SK-N-SH (cell line): ENCODE results near the gene TBC1D21. TPM values are rescaled to one million over a fixed set of nuclear protein-coding genes. Genes with fewer than 3 reads are reported as not detected.
"Not testable (repeated sequence)": the region's sequence is repeated elsewhere in the genome, so short reads cannot be mapped to it uniquely, and the experiment has no call there.

Experiments used
- CTCF ChIA-PET: fragments of 300-600, 350-600 bp; formaldehyde crosslinking; extraction: SDS; loops from one replicate; lab custom pipeline; 2021; lab: Yijun Ruan, JAX
- POLR2A ChIA-PET: fragments of 350-600 bp; sonication (Branson Sonifier 250); formaldehyde crosslinking; extraction: SDS; loops from one replicate; lab custom pipeline; 2020; ENCODE audit warnings: antibody characterized with exemption, inconsistent platforms; lab: Yijun Ruan, JAX
- DNase-seq: peaks from one replicate; pipeline ENCODE4 v3.0.0; 2012
- H2AFZ ChIP-seq: fragments of 200-600 bp; sonication (generic); 2 replicates; pipeline ENCODE4 v1.8.1; 2016; ENCODE audit warnings: antibody characterized with exemption, mild to moderate bottlenecking, low read depth
- H3F3A ChIP-seq: fragments of 200-600 bp; sonication (generic); replicated peaks from 2 replicates; pipeline ENCODE3; 2016; ENCODE audit warnings: antibody characterized with exemption, mild to moderate bottlenecking; ENCODE audit not compliant: insufficient read depth
- H3K27ac ChIP-seq, 2 experiments: fragments of 200-500 bp in 1 of 2; fragments of 200-600 bp in 1 of 2; sonication (Bioruptor generic) in 1 of 2; sonication (generic), shearing (Covaris generic) in 1 of 2; 2 replicates each; pipeline versions ENCODE4 v1.5.1 to v1.6.1; 2014 to 2016; ENCODE audit warnings: low read depth in 2 of 2, inconsistent platforms in 1 of 2, low read length in 1 of 2, mild to moderate bottlenecking in 1 of 2, mixed read lengths in 1 of 2
- H3K27me3 ChIP-seq: fragments of 200-600 bp; sonication (generic), shearing (Covaris generic); 2 replicates; pipeline ENCODE4 v1.6.1; 2016; ENCODE audit warnings: mixed run types; ENCODE audit not compliant: insufficient read depth
- H3K36me3 ChIP-seq, 2 experiments: fragments of 200-500 bp in 1 of 2; fragments of 200-600 bp in 1 of 2; sonication (Bioruptor generic) in 1 of 2; sonication (generic) in 1 of 2; replicated peaks in 1 of 2; 2 replicates each; pipeline versions ENCODE3 to v1.5.1; 2014 to 2016; ENCODE audit warnings: low read length in 1 of 2, mild to moderate bottlenecking in 1 of 2; ENCODE audit not compliant: insufficient read depth in 2 of 2, control insufficient read depth in 1 of 2
- H3K4me1 ChIP-seq, 2 experiments: fragments of 200-500 bp in 1 of 2; fragments of 200-600 bp in 1 of 2; sonication (Bioruptor generic) in 1 of 2; sonication (generic), shearing (Covaris generic) in 1 of 2; 2 replicates each; pipeline versions ENCODE4 v1.5.1 to v1.6.1; 2014 to 2016; ENCODE audit warnings: low read depth in 1 of 2, low read length in 1 of 2, mixed run types in 1 of 2; ENCODE audit not compliant: insufficient read depth in 2 of 2, control insufficient read depth in 1 of 2
- H3K4me2 ChIP-seq: fragments of 200-600 bp; sonication (generic), shearing (Covaris generic); 2 replicates; pipeline ENCODE4 v1.6.1; 2017; ENCODE audit warnings: mixed run types
- H3K4me3 ChIP-seq, 2 experiments: fragments of 200-500 bp in 1 of 2; fragments of 200-600 bp in 1 of 2; sonication (Bioruptor generic) in 1 of 2; sonication (generic), shearing (Covaris generic) in 1 of 2; 2 replicates each; pipeline versions ENCODE4 v1.5.1 to v1.8.1; 2014 to 2016; ENCODE audit warnings: low read depth in 2 of 2, inconsistent platforms in 1 of 2, low read length in 1 of 2, mild to moderate bottlenecking in 1 of 2, mixed read lengths in 1 of 2, moderate library complexity in 1 of 2
- H3K79me2 ChIP-seq: fragments of 200-600 bp; sonication (generic); 2 replicates; pipeline ENCODE4 v1.8.1; 2017; ENCODE audit warnings: mild to moderate bottlenecking; ENCODE audit not compliant: insufficient read depth
- H3K9ac ChIP-seq: fragments of 200-600 bp; sonication (generic); 2 replicates; pipeline ENCODE4 v1.6.1; 2017; ENCODE audit warnings: mixed run types
- H3K9me2 ChIP-seq: fragments of 200-600 bp; sonication (generic); 2 replicates; pipeline ENCODE4 v1.6.1; 2017; ENCODE audit warnings: mixed run types
- H3K9me3 ChIP-seq: fragments of 200-600 bp; sonication (generic); 2 replicates; pipeline ENCODE4 v1.6.1; 2017; ENCODE audit warnings: mixed run types, mild to moderate bottlenecking, moderate library complexity
- H4K20me1 ChIP-seq: fragments of 200-600 bp; sonication (generic); 2 replicates; pipeline ENCODE4 v1.6.1; 2017; ENCODE audit warnings: mild to moderate bottlenecking, mixed run types; ENCODE audit not compliant: insufficient read depth
- ELF1 ChIP-seq: IDR thresholded peaks from 2 replicates; pipeline ENCODE4 v1.4.0; 2012
- FOXJ3 ChIP-seq: sonication (generic); formaldehyde crosslinking; IDR thresholded peaks from 2 replicates; pipeline ENCODE4 v1.5.1; 2020; ENCODE audit warnings: mild to moderate bottlenecking, missing genetic modification reagents
- FOXM1 ChIP-seq: IDR thresholded peaks from 2 replicates; pipeline ENCODE4 v1.4.0; 2012; ENCODE audit warnings: low read depth, mild to moderate bottlenecking
- GABPA ChIP-seq: IDR thresholded peaks from 2 replicates; pipeline ENCODE4 v1.4.0; 2012; ENCODE audit warnings: low read depth, mild to moderate bottlenecking
- NFIC ChIP-seq: IDR thresholded peaks from 2 replicates; pipeline ENCODE4 v1.4.0; 2012; ENCODE audit warnings: borderline replicate concordance
- NRF1 ChIP-seq: IDR thresholded peaks from 2 replicates; pipeline ENCODE4 v1.6.1; 2012; ENCODE audit warnings: low read depth, mild to moderate bottlenecking, low read length
- POLR2AphosphoS5 ChIP-seq: IDR thresholded peaks from 2 replicates; pipeline ENCODE4 v1.6.1; 2012; ENCODE audit warnings: low read depth, low read length
- RAD21 ChIP-seq: IDR thresholded peaks from 2 replicates; pipeline ENCODE4 v1.6.1; 2012; ENCODE audit warnings: mild to moderate bottlenecking, low read length
- RCOR1 ChIP-seq: fragments of 150-350 bp; IDR thresholded peaks from 2 replicates; pipeline ENCODE4 v1.6.1; 2017; ENCODE audit warnings: antibody characterized with exemption, low read length
- SIN3A ChIP-seq: IDR thresholded peaks from 2 replicates; pipeline ENCODE4 v1.6.1; 2012; ENCODE audit warnings: low read depth, mild to moderate bottlenecking, low read length, moderate library complexity, borderline replicate concordance
- WGBS: methylation state at CpG from one replicate; pipeline ENCODE4 v1.1.6; 2017; ENCODE audit warnings: low lambda C conversion rate; 5-methylcytosine and 5-hydroxymethylcytosine counted together
- polyA plus RNA-seq, 3 experiments: library from polyadenylated mRNA; depleted of rRNA; stranded (reverse); fragments of >200 nt; gene quantifications; 2 replicates each; pipeline ENCODE4 v1.2.3, GENCODE V29; 2012
- TF ChIP-seq, protein P1 (sequence below): IDR thresholded peaks from 2 replicates; pipeline ENCODE4 v1.4.0; 2012; ENCODE audit warnings: low read depth, borderline replicate concordance
- TF ChIP-seq, protein P2 (sequence below): fragments of 150-350 bp; IDR thresholded peaks from 2 replicates; pipeline ENCODE4 v1.6.1; 2016; ENCODE audit warnings: mild to moderate bottlenecking, low read depth, low read length
- TF ChIP-seq, protein P3 (sequence below): IDR thresholded peaks from 2 replicates; pipeline ENCODE4 v1.6.1; 2012; ENCODE audit warnings: mild to moderate bottlenecking, low read depth, low read length, moderate library complexity

Gene TBC1D21
- polyA plus RNA-seq, 1 of the 3 experiments (the other 2 are of a cell fraction), result not detected

DNA sequence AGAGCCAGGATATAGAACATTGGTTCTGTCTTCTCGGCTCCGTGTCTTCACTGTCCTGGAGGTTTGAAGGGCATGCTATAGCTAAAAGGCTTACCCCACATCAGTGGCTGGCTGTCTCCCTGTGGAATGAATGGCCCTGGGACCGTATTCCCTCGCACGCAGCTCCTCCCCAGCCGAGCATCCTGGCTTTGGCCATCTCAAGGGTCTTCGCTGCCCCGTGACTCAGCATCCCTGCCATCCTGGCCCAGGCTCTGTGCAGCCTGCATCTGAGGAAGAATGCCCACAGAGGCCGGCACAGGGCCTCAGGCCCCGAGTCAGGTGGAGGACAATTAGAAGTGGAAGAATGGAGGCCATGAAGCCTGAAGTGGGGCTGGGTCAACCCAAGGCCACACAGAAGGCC lies 63.9 kb downstream of the TBC1D21 start:
- Histone ChIP-seq H3K27ac (no peak overlapping the region; a peak in 1 of 4 replicates), H3K36me3 (no peaks in the 10 kb centered on the region), H3F3A (peaks cover 36% of the 10 kb centered on the region), H3K9me2 (no peaks in the 10 kb centered on the region), H3K4me2 (no peak overlapping the region), H2AFZ (no peak overlapping the region), H3K9me3 (no peaks in the 10 kb centered on the region), H3K79me2 (peaks cover 21% of the 10 kb centered on the region), H3K9ac (no peak overlapping the region), H3K27me3 (no peaks in the 10 kb centered on the region), H3K4me1 (peaks cover 64 to 72% of the 10 kb centered on the region in 2 experiments), H3K4me3 (no peak overlapping the region), H4K20me1 (no peaks in the 10 kb centered on the region)
- no peak for TF ChIP-seq GABPA
- no peak for TF ChIP-seq NRF1
- TF ChIP-seq, protein P1, sequence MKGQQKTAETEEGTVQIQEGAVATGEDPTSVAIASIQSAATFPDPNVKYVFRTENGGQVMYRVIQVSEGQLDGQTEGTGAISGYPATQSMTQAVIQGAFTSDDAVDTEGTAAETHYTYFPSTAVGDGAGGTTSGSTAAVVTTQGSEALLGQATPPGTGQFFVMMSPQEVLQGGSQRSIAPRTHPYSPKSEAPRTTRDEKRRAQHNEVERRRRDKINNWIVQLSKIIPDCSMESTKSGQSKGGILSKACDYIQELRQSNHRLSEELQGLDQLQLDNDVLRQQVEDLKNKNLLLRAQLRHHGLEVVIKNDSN, result no peak
- TF ChIP-seq FOXJ3 (CRISPR knock-in tag), result no peak
- TF ChIP-seq SIN3A, result no peak
- TF ChIP-seq FOXM1, result no peak
- TF ChIP-seq POLR2AphosphoS5, result no peak
- TF ChIP-seq, protein P2, sequence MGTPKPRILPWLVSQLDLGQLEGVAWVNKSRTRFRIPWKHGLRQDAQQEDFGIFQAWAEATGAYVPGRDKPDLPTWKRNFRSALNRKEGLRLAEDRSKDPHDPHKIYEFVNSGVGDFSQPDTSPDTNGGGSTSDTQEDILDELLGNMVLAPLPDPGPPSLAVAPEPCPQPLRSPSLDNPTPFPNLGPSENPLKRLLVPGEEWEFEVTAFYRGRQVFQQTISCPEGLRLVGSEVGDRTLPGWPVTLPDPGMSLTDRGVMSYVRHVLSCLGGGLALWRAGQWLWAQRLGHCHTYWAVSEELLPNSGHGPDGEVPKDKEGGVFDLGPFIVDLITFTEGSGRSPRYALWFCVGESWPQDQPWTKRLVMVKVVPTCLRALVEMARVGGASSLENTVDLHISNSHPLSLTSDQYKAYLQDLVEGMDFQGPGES, result no peak
- TF ChIP-seq RCOR1, result no peak
- no peak for DNase-seq
- ChIA-PET POLR2A (no interaction called here), CTCF (interaction anchor here (0.8 to 3.3 kb wide), 6 partner anchors 9 to 384 kb away, joined by 3 to 12 read pairs (median 4); no protein-coding TSS in a partner anchor)
- 88% methylated on average over 9 of the region's 10 CpGs for WGBS

DNA sequence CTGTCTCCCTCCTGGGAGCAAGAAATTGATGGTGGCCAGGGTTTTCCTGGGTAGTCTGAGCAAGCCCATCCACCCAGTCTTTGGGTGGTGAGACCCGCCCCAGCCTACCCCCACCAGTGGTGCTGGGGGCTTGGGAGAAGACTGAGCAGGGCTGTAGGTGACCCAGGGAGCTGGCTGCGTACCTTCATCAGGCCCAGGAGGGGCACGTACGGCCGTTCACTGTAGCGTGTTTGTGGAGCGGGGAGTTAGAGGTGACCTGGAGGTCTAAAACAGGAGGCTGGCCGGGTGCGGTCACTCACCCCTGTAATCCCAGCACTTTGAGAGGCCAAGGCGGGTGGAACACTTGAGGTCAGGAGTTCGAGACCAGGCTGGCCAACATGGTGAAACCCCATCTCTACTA lies 64.4 kb downstream of the TBC1D21 start:
- H3F3A ChIP-seq, result peaks cover 35% of the 10 kb centered on the region
- no peak overlapping the region for H3K27ac ChIP-seq
- H3K9me3 ChIP-seq, result no peaks in the 10 kb centered on the region
- ChIA-PET CTCF (interaction anchor here (0.8 to 3.3 kb wide), 7 partner anchors 8 to 383 kb away, joined by 3 to 12 read pairs (median 4); no protein-coding TSS in a partner anchor), POLR2A (no interaction called here)
- H3K4me2 ChIP-seq, result no peak overlapping the region
- DNase-seq, result no peak
- WGBS, result 98% methylated on average over 9 of the region's 11 CpGs
- no peaks in the 10 kb centered on the region for H3K27me3 ChIP-seq
- H3K4me1 ChIP-seq, result peaks cover 68 to 69% of the 10 kb centered on the region in 2 experiments
- no peak overlapping the region for H3K4me3 ChIP-seq
- H3K79me2 ChIP-seq, result peaks cover 19% of the 10 kb centered on the region
- H3K9ac ChIP-seq, result no peak overlapping the region
- H3K36me3 ChIP-seq, result no peaks in the 10 kb centered on the region
- H4K20me1 ChIP-seq, result no peaks in the 10 kb centered on the region
- no peaks in the 10 kb centered on the region for H3K9me2 ChIP-seq
- TF ChIP-seq NRF1, result no peak
- no peak for TF ChIP-seq NFIC
- no peak for TF ChIP-seq ELF1
- no peak for TF ChIP-seq GABPA
- TF ChIP-seq, protein P3, sequence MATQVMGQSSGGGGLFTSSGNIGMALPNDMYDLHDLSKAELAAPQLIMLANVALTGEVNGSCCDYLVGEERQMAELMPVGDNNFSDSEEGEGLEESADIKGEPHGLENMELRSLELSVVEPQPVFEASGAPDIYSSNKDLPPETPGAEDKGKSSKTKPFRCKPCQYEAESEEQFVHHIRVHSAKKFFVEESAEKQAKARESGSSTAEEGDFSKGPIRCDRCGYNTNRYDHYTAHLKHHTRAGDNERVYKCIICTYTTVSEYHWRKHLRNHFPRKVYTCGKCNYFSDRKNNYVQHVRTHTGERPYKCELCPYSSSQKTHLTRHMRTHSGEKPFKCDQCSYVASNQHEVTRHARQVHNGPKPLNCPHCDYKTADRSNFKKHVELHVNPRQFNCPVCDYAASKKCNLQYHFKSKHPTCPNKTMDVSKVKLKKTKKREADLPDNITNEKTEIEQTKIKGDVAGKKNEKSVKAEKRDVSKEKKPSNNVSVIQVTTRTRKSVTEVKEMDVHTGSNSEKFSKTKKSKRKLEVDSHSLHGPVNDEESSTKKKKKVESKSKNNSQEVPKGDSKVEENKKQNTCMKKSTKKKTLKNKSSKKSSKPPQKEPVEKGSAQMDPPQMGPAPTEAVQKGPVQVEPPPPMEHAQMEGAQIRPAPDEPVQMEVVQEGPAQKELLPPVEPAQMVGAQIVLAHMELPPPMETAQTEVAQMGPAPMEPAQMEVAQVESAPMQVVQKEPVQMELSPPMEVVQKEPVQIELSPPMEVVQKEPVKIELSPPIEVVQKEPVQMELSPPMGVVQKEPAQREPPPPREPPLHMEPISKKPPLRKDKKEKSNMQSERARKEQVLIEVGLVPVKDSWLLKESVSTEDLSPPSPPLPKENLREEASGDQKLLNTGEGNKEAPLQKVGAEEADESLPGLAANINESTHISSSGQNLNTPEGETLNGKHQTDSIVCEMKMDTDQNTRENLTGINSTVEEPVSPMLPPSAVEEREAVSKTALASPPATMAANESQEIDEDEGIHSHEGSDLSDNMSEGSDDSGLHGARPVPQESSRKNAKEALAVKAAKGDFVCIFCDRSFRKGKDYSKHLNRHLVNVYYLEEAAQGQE, result no peak
- TF ChIP-seq RAD21, result no peak
- no peak overlapping the region for H2AFZ ChIP-seq

DNA sequence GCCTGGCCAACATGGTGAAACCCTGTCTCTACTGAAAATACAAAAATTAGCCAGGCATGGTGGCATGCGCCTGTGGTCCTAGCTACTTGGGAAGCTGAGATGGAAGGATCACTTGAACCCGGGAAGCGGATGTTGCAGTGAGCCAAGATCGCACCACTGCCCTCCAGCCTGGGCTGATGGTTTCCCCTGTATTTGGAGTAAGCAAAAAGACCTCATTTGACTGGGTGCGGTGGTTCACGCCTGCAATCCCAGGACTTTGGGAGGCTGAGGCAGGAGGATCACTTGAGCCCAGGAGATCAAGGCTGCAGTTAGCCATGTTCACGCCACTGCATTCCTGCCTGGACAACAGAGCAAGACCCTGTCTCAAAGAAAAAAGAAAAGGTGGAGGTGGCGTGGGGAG lies 65.2 kb downstream of the TBC1D21 start:
- Histone ChIP-seq H3K79me2 (peaks cover 15% of the 10 kb centered on the region), H3F3A (peaks cover 34% of the 10 kb centered on the region), H3K4me1 (peaks cover 60 to 76% of the 10 kb centered on the region in 2 experiments)
- POLR2A ChIA-PET, H3K4me3 ChIP-seq, DNase-seq, H3K9me2 ChIP-seq, H3K36me3 ChIP-seq, H3K4me2 ChIP-seq, H4K20me1 ChIP-seq, H3K9ac ChIP-seq, H3K27me3 ChIP-seq, H3K27ac ChIP-seq, H2AFZ ChIP-seq, H3K9me3 ChIP-seq: not testable (repeated sequence)
- CTCF ChIA-PET, result interaction anchor here (1.0 to 3.2 kb wide), 4 partner anchors 10 to 115 kb away, joined by 3 to 8 read pairs (median 3); no protein-coding TSS in a partner anchor
- 96% methylated on average over 8 of the region's 8 CpGs for whole genome bisulfite sequencing
